SHP77 treated with DMSO at 0.1 percent for 48 hours (cell line): ENCODE measurements around the gene ASB3.
A peak's percentile ranks its signal among the peaks of the same experiment; 100 is the strongest.

Source experiments
- DNase-seq: peaks from one replicate; lab custom pipeline; 2025; lab: John Stamatoyannopoulos, UW

ASB3 gene

DNA sequence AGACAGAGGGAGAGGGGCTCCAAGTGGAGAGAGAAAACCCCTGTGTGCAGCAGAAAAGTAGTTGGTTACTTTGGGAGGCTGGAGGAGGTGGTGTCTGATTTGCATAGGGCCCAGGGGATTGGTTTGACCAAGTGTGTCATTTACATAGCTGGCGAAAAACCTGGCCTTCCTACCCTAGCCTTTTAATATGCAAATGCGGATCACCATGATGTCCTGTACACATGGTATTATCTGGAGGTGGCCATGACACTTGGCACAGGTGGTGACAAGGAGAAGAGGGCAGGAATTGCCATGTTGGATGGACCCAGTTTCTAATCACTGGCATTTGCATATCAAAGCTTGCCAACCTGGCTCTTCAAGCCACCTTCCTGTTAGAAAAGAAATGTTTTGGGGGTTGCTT is 140.0 kb downstream of the ASB3 start:
- no peak for DNase-seq

DNA sequence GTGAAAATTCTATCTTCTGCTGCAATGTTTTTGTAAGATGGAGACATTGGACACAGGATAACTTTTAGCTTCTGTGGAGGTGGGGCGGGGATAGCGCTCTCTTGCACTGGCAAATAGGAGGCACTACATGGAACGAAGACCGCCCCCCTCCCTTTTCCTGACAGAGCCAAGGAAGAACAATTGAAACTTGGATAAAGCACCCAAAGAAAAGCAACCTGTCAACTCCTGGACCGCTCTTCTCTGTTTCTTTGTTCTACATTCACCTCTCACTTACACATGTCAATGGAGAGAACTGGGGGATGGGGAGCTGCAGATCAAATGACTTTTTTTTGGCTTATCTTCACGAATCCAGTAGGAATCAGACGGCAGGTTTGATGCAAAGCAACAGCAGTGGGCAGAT is 145.5 kb downstream of the ASB3 start:
- no peak for DNase-seq

GRCh38 chr2:53640466-53640865 is 146.3 kb downstream of the ASB3 start:
- no peak for DNase-seq

GRCh38 chr2:53636596-53636995 is 150.2 kb downstream of the ASB3 start:
- no peak for DNase-seq

DNA sequence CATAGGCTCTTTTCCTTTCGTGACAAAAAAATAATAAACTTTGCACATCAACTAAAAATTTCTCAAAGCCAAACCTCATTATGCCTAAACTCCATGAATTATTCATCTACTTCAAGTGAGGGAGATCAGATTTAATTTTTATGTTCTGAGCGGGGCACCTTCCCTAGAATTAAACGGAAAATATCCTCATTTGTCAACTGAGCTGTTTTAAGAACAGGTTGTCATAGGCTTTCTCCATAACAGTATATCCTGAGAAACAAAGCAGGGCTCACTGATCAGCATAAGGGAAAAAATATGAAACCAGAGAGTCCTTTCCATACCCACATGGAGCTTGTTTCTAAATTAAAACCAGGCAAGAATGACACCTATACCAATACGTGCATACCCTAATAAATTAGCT is 150.6 kb downstream of the ASB3 start:
- no peak for DNase-seq

DNA sequence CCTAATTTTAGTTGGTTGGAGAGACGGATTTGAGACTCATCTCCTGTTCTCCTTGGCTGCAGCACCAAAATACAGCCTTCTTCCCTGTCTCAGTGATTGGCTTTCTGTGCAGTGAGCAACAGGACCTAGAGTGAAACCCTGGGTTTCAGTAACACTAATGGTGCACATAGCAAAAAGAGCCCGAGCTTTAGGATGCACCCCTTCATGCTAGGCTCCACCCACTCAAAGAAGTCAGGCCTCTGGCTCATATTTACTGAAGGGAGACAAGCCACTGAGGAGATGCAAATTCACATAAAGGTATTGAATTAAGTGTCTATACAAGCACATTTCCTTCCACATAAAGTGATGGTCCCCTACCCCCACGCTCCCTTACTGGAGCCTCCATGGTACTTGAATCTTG is 151.1 kb downstream of the ASB3 start:
- DNase-seq, result no peak

DNA sequence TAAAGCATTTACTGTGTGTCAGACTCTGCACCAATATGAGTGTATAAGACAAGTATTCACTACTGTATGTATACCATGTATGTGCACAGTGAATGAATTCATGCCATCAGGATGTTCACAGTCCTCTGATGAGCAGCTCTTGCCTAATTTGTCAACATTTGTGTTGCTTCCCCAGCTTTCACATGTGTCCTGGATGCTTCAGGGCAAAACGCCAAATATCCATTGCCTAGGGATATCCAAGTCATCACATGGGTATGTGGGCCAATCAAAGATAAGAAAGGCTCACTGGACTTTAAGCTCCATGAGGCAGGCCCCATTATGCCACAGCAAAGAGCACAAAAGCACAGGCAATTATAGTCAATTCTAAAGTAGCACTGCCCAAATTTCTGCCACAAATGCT is 153.3 kb downstream of the ASB3 start:
- DNase-seq, result peak; percentile 47

GRCh38 chr2:53632714-53633113 is 154.0 kb downstream of the ASB3 start:
- DNase-seq, result peak; percentile 94

GRCh38 chr2:53632126-53632460 is 154.7 kb downstream of the ASB3 start:
- DNase-seq, result peak; percentile 92

DNA sequence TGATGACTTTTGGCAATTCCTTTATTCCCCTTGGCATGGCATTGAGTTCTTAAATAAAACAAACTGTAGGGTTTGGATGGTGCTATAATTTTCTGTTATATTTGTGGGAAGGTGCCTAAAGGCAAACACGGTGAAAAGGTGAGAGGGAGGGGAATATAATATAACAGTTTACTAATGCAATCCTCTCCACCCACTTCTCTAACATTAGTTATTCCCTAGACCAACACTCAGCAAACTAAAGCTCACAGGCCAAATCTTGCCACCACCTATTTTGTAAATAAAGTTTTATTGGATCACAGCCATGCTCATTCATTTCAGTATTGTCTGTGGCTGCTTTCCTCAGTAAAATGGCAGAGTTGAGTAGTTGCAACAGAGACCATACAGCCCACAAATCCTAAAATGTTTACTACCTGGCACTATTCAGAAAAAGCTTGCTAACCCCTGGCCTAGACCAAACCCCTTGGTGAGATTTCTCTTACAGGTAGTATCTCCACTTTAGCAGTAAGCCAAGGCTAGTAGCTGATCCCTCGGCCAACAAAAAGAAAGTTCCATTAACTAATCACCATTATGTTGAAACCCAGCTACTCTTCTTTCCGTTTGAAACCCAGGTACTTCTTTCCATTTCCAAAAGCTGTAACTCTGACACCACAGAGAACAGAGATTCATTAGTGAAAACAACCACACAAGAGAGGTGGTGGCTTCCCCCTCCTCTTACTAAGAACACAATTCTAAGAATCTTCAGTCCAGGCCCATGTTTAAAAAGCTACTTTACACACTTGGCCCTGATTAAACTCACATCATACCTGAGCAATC is 155.2 kb downstream of the ASB3 start:
- peak; percentile 92 for DNase-seq

GRCh38 chr2:53630026-53630606 is 156.6 kb downstream of the ASB3 start:
- DNase-seq, result no peak

- no peak for DNase-seq
Measured at GRCh38 chr2:53629501-53629900, 157.3 kb downstream of the ASB3 start.

GRCh38 chr2:53629001-53629400 is 157.8 kb downstream of the ASB3 start:
- no peak for DNase-seq

DNA sequence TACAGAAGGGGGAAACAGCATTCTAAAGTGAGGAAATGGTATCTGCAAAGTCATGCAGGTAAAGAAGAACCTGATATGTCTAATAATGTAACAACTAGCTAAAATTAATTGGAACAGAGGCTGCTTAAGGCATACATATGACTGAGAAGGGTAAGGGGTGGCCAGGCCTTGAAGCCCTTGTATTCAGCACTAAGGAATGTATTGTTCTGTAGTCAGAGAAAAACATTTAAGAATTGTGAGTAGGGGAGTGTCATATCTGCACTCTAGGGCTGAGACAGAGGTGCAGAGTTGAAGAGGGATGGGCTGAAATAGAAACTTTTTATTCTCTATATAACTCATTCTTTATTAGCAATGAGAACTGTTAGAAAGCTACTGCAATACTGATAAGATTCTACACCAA is 164.6 kb downstream of the ASB3 start:
- DNase-seq, result no peak

- DNase-seq, result no peak
Measured at GRCh38 chr2:53620981-53621380, 165.8 kb downstream of the ASB3 start.
